ENCODE results near the gene PTGIS.
A peak's percentile ranks its signal among the peaks of the same experiment; 100 is the strongest.

The PTGIS gene

GRCh38 chr20:49595346-49595745 lies 27.4 kb upstream of the PTGIS start:
- DNase-seq, result no peak

GRCh38 chr20:49594931-49595315 lies 27.0 kb upstream of the PTGIS start:
- DNase-seq, result no peak

DNA sequence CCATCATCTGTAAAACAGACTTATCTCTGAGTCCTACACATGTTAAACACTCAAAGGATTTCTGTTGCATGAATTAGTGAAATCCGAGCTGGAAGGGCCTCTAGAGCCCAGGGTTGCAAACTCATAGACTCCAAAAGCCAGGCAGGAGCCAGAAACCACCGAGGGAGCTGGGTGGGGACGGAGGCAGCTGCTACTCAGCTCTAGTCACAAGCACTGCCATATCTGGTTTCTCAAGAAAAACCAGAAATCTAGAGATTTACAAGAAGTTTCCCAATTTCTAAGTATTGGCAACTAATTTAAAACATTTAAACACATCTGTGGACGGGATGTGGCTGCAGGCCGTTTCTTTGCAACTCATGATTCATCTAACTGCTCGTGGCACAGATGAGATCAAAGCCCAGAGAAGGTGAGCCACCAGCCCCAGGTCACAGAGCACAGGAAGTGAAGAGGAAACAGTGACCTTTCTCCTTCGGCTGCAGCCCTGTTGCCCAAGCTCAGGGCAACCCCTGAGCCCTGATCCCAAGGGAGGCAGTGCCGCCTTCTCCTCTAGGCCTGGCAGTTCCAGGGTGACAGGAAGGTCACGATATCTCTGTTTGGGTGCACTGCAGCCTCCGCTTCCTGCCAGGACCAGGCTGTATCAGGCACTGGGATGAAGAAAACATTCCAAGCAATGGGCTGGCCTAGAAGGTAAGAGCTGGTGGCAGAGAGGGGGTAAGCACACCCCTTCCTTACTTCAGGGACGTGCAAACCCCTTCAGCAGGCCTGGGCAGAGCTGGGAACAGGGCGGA lies 26.4 kb upstream of the PTGIS start:
- peak; percentile 70 for DNase-seq

- DNase-seq, result no peak
These were observed 25.7 kb upstream of the PTGIS start for GRCh38 chr20:49593466-49594142.

DNA sequence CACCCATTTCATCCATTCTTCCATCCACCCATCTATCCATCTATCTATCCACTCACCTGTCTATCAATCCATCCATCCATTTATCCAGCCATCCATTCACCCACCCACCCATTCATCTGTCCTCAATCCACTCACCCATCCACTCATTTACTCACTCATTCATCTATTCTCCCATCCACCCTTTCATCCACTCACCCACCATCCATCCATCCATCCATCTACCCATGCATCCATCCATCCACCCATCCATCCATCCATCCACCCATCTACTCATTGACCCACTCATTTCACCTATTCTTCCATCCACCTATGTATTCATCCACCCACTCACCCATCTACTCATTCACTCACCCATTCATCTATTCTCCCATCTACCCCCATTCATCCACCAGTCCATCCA lies 24.2 kb upstream of the PTGIS start:
- DNase-seq, result no peak

DNA sequence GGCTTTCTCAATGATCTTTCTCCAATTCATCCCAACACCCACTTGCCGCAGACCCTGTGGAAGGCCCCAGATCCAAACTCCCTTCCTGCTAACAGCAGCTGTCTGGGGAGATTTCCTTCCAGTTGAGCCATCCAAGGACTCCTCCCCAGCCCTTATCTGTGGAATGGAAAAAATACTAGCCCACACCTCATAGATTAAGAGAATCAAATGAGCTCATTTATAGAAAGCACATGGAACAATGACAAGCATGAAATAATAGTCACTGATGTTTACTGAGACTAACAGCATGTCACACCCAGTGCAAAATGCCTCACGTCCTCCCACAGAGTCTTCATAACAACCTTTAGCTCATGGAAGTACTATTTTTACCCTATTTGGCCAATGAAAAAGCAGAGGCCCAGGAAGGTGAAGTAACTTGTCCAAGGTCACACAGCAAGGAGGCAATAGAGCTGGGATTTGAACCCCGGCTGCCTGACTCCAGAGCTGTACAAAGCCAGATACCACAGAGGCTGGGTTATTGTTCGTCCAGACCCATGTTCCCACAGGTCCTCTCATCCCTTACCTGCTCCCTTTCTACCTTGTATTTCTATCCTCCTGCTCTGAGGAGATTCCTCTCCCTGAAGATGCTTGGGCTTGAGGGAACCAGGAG lies 23.4 kb upstream of the PTGIS start:
- DNase-seq, result no peak

- no peak for DNase-seq
These were observed 22.5 kb upstream of the PTGIS start for GRCh38 chr20:49590163-49591017.

DNA sequence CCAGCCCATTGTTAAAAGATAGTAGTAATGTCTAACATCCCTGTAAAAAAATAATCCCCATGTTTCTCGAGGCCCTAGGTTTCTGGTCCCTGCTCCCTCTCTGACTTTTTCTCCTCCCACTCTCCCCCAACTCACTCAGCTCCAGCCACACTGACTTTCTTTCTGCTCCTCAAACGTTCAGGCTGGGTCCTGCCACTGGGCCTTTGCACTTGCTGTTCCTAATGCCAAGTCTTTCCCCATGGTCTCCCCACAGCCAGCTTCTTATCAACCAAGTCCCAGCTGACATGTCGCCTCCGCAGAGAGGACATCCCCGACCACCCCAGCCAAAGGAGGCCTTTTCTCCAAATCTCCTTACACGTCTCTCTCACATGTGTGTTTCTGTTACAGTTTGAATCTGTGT lies 21.8 kb upstream of the PTGIS start:
- no peak for DNase-seq

DNA sequence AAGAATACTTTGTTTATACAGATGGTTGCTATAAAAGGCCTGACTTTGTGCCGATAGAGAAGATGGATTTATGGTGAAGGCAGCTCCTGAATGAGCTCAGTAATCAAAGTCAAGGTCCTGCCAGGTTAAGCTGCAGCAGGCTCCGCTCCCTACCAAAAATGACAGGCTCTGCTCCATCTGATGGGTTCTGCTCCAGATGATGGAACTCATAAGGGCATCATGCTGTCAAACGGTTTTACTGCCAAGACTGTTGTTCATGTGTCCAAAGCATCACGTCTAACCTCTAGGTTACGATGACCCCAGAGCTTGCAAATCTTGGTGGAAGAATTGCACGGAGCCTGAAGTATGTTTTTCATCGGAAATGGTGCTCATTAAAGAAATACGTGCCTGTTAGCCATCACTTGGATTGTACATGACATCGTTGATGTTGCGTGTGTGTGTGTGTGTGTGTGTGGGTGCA lies 19.2 kb upstream of the PTGIS start:
- peak; percentile 71 for DNase-seq

- no peak for DNase-seq
These were observed 17.8 kb upstream of the PTGIS start for GRCh38 chr20:49585585-49586245.

GRCh38 chr20:49584418-49585382 lies 16.8 kb upstream of the PTGIS start:
- no peak for DNase-seq

DNA sequence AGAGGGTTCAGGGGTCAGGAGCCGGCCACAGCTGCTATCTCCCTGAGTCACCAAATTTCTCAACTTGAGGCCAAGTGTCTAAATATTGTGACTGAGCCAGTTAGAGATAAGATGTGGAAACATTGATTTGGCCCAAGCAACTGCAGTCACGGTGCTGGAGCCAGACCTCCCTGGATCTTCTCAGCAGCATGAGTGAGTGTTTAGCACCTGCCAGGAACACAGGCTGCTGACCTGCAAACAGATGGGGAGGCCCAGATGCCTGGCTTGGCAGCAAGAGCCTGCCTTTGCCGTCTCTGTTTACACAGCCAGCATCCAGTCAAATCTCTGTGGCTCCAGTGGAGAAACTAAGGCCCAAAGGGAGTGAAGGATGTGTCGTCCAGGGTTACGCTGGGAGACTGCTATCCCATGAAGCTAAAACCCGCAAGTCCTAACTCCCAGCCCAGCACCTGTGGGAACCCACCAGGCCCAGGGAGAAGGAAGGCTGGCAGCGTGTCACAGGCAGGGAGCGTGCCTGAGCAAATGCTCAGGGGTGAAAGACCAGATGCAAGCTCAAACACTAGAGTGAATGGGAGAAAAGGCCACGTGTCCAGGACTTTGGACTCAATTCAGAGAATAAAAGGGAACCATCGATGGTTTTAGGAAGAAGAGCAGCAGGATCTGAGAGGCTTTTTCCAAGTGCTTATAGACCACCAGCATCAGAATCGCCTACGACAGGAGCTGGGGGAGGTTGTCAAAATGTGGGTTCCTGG lies 15.9 kb upstream of the PTGIS start:
- DNase-seq, result peak; percentile 58

DNA sequence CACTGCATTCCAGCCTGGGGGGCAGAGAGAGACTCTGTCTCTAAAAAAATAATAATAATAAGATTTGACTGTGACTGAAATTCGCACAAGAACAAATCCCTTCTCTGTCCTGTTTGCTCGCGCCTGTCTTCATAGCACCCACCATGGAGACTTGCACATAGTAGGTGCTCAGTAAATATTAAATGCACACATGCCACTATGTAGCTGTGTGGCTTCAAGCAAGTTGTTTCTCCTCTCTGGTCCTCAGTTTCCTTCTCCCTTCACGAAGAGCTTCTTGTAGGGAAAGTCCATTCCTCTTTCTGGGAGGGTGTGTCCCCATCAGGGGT lies 15.4 kb upstream of the PTGIS start:
- DNase-seq, result no peak

DNA sequence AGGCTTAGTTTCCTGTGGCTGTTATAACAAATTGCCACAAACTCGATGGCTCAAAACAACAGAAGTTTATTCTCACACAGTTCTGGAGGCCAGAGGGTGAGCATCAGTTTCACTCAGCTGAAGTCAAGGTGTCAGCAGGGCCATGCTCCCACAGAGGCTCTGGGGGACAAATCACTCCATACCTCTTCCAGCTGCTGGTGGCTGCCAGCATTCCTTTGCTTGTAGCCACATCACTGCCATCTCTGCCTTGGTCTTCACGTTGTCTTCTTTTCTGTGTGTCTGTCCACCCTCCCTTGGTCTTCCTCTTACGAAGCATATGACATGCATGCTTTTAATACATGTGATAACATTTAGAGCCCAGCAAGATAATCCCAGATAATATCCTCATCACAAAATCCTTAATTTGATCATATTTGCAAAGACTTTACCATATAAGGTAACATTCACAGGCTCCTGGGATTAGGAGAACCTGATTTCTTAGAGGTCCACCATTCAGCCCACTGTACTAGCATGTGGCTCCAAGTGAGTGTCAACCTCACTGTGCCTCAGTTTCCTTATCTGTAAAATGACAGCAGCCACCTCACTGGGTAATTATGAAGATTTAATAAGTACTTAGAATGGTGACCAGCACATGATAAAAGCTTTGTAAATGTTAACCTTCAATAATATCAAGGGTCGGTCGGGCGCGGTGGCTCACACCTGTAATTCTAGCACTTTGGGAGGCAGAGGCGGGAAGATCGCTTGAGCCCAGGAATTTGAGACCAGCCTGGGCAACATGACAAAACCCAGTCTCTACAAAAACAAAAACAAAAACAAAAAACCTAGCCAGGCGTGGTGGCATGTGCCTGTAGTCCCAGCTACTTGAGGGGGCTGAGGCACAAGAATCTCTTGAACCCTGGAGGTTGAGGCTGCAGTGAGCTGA lies 14.7 kb upstream of the PTGIS start:
- no peak for DNase-seq

GRCh38 chr20:49581482-49581881 lies 13.5 kb upstream of the PTGIS start:
- DNase-seq, result no peak

GRCh38 chr20:49580813-49581174 lies 12.9 kb upstream of the PTGIS start:
- no peak for DNase-seq

- DNase-seq, result peak; percentile 76
These were observed 12.2 kb upstream of the PTGIS start for GRCh38 chr20:49579874-49580812.

DNA sequence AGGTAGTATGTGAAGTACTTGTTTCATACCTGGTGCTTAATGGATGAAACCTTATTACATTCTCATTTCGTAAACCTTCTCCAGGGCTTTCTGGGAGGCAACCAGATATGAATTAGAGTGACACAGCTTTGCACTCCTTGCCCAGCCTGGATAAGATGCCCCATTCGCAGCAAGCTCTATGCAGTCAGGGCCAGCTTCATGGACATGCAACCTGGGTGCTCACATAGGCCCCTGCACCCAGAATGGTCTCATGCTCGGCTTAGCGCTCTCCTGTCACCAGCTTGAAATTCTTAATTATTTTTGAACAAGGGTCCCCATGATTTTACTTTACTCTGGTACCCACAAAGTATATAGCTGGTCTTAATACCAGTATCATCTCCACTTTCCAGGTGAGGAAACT lies 11.3 kb upstream of the PTGIS start:
- no peak for DNase-seq
